GM19043 (cell line): ENCODE results near the gene CFAP410.

ENCODE experiments used
- ATAC-seq: cut with Tn5 transposase; IDR thresholded peaks from one replicate; pipeline ENCODE4 v1.9.1; 2021; ENCODE audit warnings: low read depth; ENCODE audit not compliant: unreplicated experiment

The CFAP410 gene

DNA sequence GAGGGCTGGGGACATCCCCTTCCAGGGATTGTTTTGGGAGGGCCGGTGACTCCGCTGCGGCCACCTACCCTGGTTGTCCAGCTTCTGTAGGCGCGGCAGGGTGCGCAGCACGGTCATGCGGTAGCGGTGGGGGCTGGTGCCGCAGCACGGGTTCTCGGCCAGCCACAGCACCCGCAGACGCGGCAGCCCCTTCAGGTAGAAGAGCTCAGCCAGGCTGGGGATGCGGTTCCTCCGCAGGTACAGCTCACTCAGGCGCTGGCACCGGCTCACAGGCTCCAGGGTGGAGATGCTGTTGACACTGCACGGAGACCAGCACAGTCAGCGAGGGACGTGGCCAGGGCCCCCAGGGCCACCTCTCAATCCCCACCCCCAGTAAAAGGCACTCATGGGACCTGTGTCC lies 6.2 kb downstream of the CFAP410 start:
- ATAC-seq, result no peak

DNA sequence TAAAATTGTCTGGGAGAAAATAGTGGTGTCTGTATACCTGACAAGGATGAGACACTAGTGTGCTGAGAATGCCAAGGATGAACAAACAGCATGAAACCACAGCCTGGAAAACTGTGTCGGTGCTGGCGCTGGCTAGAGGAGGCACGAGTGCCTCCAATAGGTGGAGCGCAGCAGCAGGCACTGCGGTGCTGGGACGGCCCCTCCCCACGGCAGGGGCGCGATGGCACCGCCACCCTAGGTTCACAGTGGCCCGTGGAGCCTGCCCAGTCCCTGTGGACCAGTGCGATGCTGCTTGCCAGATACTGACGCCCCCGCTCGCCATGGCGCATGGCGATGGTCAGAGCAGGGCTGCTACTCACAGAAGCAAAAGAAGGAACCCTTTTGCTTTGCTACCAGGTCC lies 6.8 kb downstream of the CFAP410 start:
- no peak for ATAC-seq

GRCh38 chr21:44331650-44332307 lies 7.4 kb downstream of the CFAP410 start:
- no peak for ATAC-seq

DNA sequence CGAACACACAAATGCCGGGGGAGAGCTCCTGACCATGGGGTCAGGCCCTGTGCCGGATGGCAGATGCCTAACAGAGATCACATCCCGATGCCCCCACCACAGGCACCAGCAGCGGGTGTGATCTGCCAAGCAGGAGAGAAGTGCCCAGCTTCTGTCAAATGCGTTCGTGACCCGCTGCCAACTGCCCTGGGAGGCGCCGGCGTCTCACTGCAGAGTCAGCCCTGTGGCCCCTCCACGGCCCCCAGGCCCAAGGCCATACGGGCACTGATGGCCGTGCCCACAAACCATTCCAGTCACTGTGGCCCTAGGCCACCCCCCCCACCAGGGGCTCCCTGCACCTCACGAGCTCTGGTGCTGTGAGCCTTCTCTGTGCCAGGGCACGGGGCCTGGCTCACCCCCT lies 8.0 kb downstream of the CFAP410 start:
- no peak for ATAC-seq

DNA sequence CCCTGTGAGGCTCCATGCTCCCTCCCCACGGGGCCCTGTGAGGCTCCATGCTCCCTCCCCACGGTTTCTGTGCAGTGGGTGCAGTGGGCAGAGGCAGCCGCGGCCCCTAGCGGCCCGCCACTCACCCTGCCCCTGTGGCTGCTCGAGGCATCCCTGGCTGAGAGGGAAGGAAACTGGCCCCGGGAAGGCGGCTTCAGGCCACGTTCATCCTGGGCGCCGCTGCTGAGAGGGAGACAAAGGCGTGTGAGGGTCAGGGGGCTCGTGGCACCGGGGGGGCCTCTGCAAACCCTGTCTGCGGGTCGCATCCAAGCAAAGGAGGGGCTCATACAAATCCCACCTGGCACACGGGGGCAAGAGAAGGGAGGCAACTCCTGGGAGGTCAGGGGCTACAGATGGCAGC lies 8.5 kb downstream of the CFAP410 start:
- ATAC-seq, result no peak

GRCh38 chr21:44329971-44330681 lies 9.1 kb downstream of the CFAP410 start:
- ATAC-seq, result no peak

DNA sequence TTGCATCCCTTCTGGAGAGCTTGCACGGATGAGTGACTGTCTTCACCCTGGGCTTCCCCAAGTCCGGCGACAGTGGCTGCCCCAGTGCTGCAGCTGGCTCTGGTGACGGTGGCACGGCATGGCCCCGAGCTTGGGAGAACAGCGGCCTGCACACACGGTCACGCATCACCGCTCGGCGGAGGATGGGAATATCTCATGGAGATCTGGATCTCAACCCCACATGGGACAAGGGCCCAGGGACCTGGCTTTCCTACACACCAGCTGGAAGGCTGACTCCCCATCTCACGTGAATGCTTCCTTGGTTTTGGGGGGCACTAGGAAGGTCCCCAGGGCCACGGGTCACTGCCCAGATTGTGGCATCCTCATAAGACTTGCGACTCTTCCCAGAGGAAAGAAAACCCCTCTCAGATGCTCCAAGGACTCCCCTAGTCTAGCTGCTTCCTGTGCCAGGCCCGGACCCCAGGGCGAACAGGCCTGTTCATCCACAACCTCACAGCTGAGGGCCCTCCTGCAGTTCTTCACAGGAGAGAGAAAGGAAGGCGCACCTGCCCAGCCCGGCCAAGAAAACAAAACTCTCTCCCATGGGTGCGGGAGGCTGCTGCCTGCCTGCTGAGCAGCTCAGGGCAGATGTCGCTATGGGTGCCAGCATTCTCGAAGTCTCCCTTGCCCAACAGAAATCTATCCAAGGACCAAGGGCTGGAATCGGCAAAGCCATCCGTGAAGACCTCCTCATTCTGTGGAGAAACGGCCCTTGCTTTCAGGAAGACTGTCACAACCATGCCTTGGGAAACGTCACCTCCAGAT lies 9.9 kb downstream of the CFAP410 start:
- ATAC-seq, result no peak

GRCh38 chr21:44328242-44328895 lies 10.8 kb downstream of the CFAP410 start:
- ATAC-seq, result no peak

DNA sequence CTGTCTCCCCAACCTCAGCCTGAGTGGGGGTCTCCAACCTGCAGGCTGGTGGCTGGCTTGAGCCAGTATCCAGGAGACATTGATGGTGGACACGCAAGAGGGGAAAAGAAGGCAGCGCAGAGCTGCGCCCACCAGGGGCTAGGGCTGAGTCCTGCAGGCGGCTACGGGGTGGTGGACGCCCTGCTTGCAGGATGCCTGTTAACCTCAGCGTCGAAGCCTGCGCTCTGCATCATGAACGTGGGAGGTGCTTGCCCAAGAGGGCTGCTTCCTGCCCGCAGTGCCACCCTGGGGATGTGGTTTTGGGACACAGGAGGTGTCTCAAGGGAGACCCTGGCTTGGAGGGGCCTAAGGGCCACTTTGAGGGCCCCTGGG lies 11.6 kb downstream of the CFAP410 start:
- ATAC-seq, result no peak

DNA sequence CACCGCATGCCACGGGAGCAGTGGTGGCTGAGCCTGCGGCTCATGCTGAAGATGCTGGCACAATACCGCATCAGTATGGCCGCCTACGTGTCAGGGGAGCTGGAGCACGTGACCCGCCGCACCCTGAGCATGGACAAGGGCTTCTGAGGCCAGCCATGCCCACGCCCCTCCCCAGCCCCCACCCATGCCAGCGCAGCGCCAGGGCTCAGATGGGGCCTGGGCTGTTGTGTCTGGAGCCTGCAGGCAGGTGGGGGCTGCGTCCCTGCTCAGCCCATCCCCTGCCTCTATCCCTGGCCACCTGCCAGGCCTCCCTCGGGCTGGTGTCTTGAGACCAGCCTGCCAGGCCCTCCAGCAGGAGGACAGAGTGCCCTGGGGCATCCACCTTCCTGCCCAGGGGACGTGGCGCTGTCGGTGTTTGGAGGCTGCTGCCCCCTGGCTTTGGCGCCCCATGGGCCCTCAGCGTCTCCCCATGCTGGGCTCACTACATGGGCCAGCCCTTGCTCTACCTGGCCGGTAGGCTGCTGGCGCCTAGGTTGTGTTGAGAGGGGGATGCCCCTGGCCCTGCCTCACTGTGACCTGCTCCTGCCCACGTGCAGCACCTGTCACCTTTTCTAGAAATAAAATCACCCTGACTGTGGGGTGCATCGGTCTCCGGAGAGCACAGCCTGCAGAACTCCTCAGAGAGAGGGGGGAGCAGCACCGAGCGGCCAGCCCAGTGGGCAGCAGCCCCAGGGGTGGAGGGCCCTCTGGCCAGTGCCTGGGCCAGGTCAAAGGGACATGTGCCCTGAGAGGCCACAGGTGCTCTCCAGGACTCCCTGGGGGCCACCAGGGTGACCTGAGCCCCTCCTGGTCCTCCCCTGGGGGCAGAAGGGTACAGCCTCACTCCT lies 12.2 kb downstream of the CFAP410 start:
- no peak for ATAC-seq

- ATAC-seq, result no peak
Observed at GRCh38 chr21:44326272-44326647, 12.9 kb downstream of the CFAP410 start.

- ATAC-seq, result no peak
Observed at GRCh38 chr21:44325386-44326271, 13.6 kb downstream of the CFAP410 start.

DNA sequence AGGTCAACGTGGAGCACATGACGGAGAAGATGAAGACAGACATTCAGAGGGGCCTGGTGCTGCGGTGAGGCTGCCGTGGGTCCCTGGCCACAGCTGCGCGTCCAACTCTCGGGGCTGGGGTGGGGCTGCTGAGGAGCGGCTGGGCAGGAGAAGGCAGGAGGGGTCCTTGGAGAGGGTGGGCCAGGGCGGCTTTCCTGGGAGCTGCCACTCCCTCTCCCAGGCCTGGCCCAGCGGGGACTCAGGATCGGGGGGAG lies 14.4 kb downstream of the CFAP410 start:
- ATAC-seq, result no peak

DNA sequence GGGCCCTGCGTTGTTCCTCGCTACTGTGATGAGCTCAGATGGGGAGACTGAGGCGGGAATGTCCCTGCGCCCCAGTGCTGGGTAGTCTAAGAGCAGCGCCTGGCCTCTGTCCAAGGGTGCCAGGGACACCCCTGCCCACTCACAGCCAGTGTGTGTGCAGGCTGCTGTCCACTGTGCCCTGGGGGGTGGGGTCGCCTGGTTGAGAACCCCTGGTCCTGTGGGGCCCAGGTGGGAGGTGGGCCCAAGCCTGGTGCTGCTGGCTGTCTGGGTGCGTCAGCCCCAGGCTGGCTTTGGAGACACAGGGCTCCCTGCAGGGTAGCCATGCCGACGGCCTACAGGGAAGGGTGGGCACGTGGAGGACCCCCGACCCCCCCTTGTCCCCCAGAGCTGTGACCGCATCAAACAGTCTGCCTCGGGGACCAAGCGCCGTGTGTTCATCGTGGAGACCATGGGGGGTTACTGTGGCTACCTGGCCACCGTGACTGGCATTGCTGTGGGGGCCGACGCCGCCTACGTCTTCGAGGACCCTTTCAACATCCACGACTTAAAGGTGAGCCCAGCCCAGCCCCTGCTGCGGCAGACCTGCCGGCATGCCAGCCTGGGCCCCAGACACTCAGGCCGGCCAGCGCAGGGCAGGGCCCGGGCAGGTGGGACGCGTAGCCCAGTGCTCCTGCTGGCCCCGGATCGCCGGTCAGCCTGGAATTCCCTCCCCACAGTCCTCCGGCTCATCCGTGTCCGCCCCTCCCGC lies 14.9 kb downstream of the CFAP410 start:
- no peak for ATAC-seq

DNA sequence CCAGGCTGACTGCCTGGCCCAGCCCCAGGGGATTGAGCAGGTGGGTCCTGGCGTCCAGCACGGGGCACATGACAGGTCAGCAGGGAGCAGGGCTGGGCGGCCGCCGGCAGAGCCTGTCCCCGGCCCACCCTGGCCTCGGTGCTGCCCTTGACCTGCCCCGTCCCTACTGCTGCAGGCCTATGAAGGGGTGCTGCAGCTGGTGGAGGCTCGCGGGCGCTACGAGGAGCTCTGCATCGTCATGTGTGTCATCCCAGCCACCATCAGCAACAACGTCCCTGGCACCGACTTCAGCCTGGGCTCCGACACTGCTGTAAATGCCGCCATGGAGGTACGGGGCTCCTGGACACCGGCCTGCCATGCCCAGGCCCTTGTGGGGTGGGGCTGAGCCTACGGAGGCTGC lies 15.6 kb downstream of the CFAP410 start:
- no peak for ATAC-seq

DNA sequence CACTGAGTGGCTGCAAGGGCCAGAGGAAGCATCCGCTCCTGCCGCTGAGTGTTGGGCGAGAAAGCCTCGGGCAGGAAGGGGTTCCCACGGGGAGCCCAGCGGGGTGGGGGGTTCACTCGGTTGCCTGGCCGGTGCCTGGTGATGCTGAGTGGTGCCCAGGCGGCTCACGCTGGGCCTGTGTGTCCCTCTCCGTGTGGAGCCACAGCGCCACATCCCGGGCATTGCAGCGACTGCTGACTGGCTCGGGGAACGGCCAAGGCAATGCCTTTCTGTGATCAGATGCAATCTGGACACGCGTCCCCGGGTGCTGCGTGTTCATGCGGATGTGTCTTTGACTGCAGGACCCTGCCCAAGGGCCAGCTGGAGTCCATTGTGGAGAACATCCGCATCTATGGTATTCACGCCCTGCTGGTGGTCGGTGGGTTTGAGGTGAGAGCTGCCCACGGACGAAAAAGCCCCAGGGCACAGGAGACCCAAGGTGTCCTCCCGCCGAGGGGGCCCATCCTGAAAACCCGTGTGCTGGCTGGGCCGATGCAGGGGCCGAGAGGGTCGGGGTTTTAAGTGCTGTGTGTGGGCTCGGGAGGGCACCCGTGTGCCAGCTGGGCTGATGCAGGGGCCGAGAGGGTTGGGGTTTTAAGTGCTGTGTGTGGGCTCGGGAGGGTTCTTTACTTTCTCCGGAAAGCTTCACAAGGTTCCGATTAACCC lies 16.4 kb downstream of the CFAP410 start:
- no peak for ATAC-seq

DNA sequence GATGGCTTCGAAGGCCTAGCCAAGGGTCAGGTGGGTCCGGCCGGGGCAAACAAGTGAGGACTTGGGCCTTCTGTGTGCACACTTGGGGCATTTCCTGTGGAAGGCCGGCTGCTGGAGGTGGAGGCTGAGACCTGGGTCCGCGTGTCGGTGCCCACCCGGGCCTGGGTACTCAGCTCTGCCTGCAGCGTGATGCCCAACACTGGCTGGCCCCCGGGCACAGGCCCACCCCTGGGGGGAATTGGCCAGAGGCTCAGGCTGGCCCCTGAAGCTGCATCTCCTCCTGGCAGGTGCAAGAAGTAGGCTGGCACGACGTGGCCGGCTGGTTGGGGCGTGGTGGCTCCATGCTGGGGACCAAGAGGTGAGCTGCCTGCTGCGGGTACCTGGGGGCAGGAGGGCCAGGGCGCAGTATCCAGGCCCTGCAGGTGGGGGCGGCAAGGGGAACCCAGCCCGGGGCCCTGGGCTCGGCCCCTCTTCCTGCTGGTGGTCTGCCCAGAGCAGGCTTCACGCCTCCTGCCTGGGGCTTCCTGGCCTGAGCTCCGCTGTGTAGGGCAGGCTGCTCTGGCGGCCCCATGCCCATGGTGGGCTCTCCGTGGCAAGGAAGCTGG lies 17.2 kb downstream of the CFAP410 start:
- ATAC-seq, result no peak

DNA sequence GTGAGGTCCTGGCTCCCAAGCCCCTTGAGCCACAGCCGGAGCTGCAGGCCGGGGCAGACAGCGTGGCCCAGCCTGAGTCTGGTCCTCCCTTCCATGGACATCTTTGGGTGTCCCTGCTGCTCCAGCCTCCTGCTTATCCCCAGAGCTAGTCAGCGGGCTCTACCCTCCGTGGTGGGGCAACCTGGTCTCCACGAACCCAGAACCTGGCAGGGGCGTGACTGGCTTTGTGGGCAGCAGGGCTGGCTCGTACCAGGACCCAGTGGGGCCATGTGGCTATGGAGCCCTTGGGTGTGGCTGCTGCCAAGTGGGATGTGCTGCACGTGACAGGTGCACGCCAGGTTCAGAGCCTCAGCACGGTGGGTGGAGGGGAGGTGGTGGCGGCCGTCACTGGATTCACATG lies 18.3 kb downstream of the CFAP410 start:
- ATAC-seq, result no peak
